GM18907 (cell line): ENCODE results near the gene FAM83B.
"Not testable (repeated sequence)": the region's sequence is repeated elsewhere in the genome, so short reads cannot be mapped to it uniquely, and the experiment has no call there.

Experiments used
- ATAC-seq: cut with Tn5 transposase; IDR thresholded peaks from one replicate; pipeline ENCODE4 v1.9.1; 2021; ENCODE audit warnings: mild to moderate bottlenecking, moderate library complexity; ENCODE audit not compliant: unreplicated experiment

Gene FAM83B, protein sequence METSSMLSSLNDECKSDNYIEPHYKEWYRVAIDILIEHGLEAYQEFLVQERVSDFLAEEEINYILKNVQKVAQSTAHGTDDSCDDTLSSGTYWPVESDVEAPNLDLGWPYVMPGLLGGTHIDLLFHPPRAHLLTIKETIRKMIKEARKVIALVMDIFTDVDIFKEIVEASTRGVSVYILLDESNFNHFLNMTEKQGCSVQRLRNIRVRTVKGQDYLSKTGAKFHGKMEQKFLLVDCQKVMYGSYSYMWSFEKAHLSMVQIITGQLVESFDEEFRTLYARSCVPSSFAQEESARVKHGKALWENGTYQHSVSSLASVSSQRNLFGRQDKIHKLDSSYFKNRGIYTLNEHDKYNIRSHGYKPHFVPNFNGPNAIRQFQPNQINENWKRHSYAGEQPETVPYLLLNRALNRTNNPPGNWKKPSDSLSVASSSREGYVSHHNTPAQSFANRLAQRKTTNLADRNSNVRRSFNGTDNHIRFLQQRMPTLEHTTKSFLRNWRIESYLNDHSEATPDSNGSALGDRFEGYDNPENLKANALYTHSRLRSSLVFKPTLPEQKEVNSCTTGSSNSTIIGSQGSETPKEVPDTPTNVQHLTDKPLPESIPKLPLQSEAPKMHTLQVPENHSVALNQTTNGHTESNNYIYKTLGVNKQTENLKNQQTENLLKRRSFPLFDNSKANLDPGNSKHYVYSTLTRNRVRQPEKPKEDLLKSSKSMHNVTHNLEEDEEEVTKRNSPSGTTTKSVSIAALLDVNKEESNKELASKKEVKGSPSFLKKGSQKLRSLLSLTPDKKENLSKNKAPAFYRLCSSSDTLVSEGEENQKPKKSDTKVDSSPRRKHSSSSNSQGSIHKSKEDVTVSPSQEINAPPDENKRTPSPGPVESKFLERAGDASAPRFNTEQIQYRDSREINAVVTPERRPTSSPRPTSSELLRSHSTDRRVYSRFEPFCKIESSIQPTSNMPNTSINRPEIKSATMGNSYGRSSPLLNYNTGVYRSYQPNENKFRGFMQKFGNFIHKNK

GRCh38 chr6:54846243-54846856 lies at the start of gene FAM83B:
TSS of gene FAM83B (plus strand) at chr6:54846771. CDS start at chr6:54870247, 23,476 bp downstream.
- ATAC-seq, result no peak

DNA sequence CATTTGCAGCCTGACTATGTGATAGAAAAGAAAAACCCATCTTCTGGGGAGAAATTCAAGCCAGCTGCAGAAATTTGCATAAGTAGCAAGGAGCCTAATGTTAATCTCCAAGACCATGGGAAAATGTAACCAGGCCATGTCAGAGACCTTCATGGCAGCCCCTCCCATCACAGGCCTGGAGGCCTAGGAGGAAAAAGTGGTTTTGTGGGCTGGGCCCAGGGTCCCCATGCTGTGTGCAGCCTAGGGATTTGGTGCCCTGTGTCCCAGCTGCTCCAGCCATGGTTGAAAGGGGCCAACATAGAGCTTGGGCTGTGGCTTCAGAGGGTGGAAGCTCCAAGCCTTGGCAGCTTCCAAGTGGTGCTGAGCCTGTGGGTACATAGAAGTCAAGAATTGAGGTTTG lies 49.7 kb upstream of the FAM83B start:
- not testable (repeated sequence) for ATAC-seq

GRCh38 chr6:54800050-54800600 lies 46.4 kb upstream of the FAM83B start:
- no peak for ATAC-seq

GRCh38 chr6:54801244-54801643 lies 45.3 kb upstream of the FAM83B start:
- no peak for ATAC-seq

- ATAC-seq, result no peak
Measured at GRCh38 chr6:54801669-54802068, 44.9 kb upstream of the FAM83B start.

- ATAC-seq, result no peak
Measured at GRCh38 chr6:54802775-54803634, 43.6 kb upstream of the FAM83B start.

GRCh38 chr6:54805077-54805476 lies 41.5 kb upstream of the FAM83B start:
- no peak for ATAC-seq

GRCh38 chr6:54810147-54810546 lies 36.4 kb upstream of the FAM83B start:
- no peak for ATAC-seq

- no peak for ATAC-seq
Measured at GRCh38 chr6:54813892-54814291, 32.7 kb upstream of the FAM83B start.

GRCh38 chr6:54817236-54817635 lies 29.3 kb upstream of the FAM83B start:
- no peak for ATAC-seq

- no peak for ATAC-seq
Measured at GRCh38 chr6:54817834-54818233, 28.7 kb upstream of the FAM83B start.

DNA sequence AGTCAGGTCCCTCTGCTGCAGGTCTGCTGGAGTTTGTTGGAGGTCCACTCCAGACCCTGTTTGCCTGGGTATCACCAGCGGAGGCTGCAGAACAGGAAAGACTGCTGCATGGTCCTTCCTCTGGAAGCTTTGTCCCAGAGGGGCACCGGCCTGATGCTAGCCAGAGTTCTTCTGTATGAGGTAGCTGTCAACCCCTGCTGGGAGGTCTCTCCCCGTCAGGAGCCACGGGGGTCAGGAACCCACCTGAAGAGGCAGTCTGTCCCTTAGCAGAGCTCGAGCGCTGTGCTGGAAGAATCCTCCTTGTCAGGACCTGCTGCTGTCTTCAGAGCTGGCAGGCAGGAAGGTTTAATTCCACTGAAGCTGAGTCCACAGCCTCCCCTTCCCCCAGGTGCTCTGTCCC lies 22.3 kb upstream of the FAM83B start:
- ATAC-seq, result not testable (repeated sequence)

GRCh38 chr6:54827010-54827409 lies 19.6 kb upstream of the FAM83B start:
- no peak for ATAC-seq

GRCh38 chr6:54830216-54830615 lies 16.4 kb upstream of the FAM83B start:
- ATAC-seq, result no peak

DNA sequence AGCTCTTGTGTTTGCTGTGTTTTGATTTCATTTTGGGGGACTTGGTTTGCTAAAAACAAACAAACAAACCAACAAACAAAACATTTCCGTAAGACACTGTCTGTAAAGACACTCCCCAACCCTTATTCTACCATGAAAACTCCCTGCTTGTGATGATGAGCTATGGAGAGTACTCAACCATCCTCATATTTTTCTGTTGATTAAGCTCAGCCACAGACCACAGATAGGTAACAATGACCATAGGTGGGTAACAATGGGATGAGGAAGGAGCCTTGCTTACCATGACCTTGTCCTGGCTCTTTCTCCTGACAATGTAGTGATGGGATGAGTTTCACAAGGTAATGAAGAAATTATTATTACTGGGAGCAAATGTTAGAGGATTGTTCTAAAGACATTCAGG lies 11.4 kb upstream of the FAM83B start:
- ATAC-seq, result no peak

DNA sequence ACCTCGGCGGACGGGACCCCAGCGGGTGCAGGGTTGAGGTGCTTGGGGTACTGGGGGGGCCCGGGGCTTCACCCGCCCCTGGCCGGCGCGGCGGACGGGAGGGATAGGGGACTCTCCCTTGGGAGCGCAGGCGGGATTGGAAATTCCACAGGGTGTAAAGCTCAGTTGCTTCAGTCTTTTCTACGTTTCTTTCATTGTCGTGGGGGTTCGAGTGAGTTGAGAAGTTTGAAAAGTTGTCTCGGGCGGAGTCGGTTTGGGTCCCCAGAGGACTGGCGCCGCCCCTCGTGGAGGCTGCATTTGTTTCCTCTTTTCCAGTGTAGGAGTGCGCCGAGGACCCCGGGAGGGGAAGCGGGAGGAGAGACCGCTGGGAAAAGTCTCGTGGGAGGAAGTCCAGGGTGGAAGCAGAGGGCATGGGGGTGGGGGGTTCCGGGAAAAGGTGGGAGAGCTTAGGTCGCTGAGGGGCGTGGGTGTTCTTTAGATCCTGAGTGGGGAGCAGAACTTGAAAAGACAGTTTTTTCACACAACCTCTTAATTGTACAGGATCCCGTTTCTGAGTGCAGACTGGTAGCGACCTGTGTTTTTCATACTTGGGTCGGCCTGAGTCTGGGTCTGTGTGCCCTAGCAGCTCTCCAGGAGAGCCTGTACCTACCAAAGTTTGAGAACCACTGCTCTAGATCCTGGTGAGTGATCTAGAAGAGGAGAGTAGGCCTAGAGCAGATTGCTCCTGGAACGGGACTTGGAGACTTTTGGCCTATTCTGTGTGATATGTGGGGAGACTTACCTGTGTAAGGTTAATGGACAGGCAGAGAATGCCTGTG lies 495 bp downstream of the FAM83B start:
- ATAC-seq, result no peak

- ATAC-seq, result no peak
Measured at GRCh38 chr6:54847799-54848597, 1.4 kb downstream of the FAM83B start.

- no peak for ATAC-seq
Measured at GRCh38 chr6:54850114-54850513, 3.5 kb downstream of the FAM83B start.
